Prostate gland (tissue), 2 donors: ENCODE measurements around the gene GRP.

Experiments used
- POLR2A ChIP-seq: fragments of 450-650 bp; IDR thresholded peaks from one replicate; pipeline ENCODE4 v1.6.1; 2016; ENCODE audit warnings: antibody characterized with exemption, mild to moderate bottlenecking
- POLR2AphosphoS5 ChIP-seq: sonication (generic); formaldehyde crosslinking; IDR thresholded peaks from one replicate; pipeline ENCODE4 v1.6.1; 2017; ENCODE audit warnings: antibody characterized with exemption
- TF ChIP-seq, protein P1 (sequence below), 4 experiments: fragments of 200-600 bp in 2 of 4; fragments of 450-650 bp in 2 of 4; sonication (generic) in 2 of 4; IDR thresholded peaks; 1 replicate in 3 of 4; 2 replicates in 1 of 4; pipeline ENCODE4 v1.5.1; 2016 to 2019; ENCODE audit warnings: antibody characterized with exemption in 4 of 4, mild to moderate bottlenecking in 2 of 4, moderate library complexity in 2 of 4

GRCh38 chr18:59189008-59189407 is 30.9 kb upstream of the GRP start:
- TF ChIP-seq, protein P1, sequence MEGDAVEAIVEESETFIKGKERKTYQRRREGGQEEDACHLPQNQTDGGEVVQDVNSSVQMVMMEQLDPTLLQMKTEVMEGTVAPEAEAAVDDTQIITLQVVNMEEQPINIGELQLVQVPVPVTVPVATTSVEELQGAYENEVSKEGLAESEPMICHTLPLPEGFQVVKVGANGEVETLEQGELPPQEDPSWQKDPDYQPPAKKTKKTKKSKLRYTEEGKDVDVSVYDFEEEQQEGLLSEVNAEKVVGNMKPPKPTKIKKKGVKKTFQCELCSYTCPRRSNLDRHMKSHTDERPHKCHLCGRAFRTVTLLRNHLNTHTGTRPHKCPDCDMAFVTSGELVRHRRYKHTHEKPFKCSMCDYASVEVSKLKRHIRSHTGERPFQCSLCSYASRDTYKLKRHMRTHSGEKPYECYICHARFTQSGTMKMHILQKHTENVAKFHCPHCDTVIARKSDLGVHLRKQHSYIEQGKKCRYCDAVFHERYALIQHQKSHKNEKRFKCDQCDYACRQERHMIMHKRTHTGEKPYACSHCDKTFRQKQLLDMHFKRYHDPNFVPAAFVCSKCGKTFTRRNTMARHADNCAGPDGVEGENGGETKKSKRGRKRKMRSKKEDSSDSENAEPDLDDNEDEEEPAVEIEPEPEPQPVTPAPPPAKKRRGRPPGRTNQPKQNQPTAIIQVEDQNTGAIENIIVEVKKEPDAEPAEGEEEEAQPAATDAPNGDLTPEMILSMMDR (IDR thresholded peaks at IDR 0.05): no peak
- TF ChIP-seq POLR2A: no peak
- TF ChIP-seq POLR2AphosphoS5: no peak
